Glutamatergic neuron (in vitro differentiated cells): ENCODE results near the gene SLX9. TPM values are rescaled to one million over a fixed set of nuclear protein-coding genes. Genes with fewer than 3 reads are reported as not detected.

ENCODE experiments used
- DNase-seq: peaks from one replicate; pipeline ENCODE4 v3.0.0; 2022
- H3K27ac Mint-ChIP-seq: one replicate; pipeline ENCODE4 v1.8.0; 2020; ENCODE audit warnings: mild to moderate bottlenecking, mixed read lengths, inconsistent platforms; ENCODE audit not compliant: unreplicated experiment
- H3K27me3 Mint-ChIP-seq: one replicate; pipeline ENCODE4 v1.8.0; 2020; ENCODE audit warnings: mild to moderate bottlenecking, moderate library complexity, mixed read lengths, inconsistent platforms; ENCODE audit not compliant: unreplicated experiment
- H3K36me3 Mint-ChIP-seq: one replicate; pipeline ENCODE4 v1.8.0; 2020; ENCODE audit warnings: mild to moderate bottlenecking, mixed read lengths, inconsistent platforms; ENCODE audit not compliant: unreplicated experiment
- H3K4me1 Mint-ChIP-seq: one replicate; pipeline ENCODE4 v1.8.0; 2020; ENCODE audit warnings: mild to moderate bottlenecking, low read depth, mixed read lengths, inconsistent platforms; ENCODE audit not compliant: unreplicated experiment
- H3K4me3 Mint-ChIP-seq: one replicate; pipeline ENCODE4 v1.8.0; 2020; ENCODE audit warnings: mild to moderate bottlenecking, mixed read lengths, inconsistent platforms; ENCODE audit not compliant: unreplicated experiment
- H3K9me3 Mint-ChIP-seq: one replicate; pipeline ENCODE4 v1.8.0; 2020; ENCODE audit warnings: mild to moderate bottlenecking, moderate library complexity, mixed read lengths, inconsistent platforms; ENCODE audit not compliant: unreplicated experiment
- CTCF ChIP-seq: fragments of 200-600 bp; sonication (generic); IDR thresholded peaks from one replicate; pipeline ENCODE4 v1.5.0; 2021; ENCODE audit not compliant: partially characterized antibody, unreplicated experiment
- total RNA-seq: library from RNA; stranded (reverse); fragmentation: NEBNext Ultra II Directional; extraction: Animal tissue kit (Norgen Biotek cat#: 25700); gene quantifications from one replicate; pipeline ENCODE4 v1.2.1, GENCODE V29; 2021; ENCODE audit not compliant: unreplicated experiment

SLX9 gene
- total RNA-seq, 1 donor from 2014 or later = 30.7 TPM

- H3K4me1 Mint-ChIP-seq = peaks cover 23% of the 10 kb centered on the region
- H3K9me3 Mint-ChIP-seq = peaks cover 7% of the 10 kb centered on the region
- H3K36me3 Mint-ChIP-seq = peaks cover 7% of the 10 kb centered on the region
- DNase-seq = no peak
- no peak overlapping the region for H3K27ac Mint-ChIP-seq
- H3K27me3 Mint-ChIP-seq = peaks cover 17% of the 10 kb centered on the region
- TF ChIP-seq CTCF = no peak
- peak overlapping the region; percentile 55 for H3K4me3 Mint-ChIP-seq
Observed at GRCh38 chr21:45018131-45019075, 78.6 kb downstream of the SLX9 start.

GRCh38 chr21:45019076-45019886 lies 79.5 kb downstream of the SLX9 start:
- H3K36me3 Mint-ChIP-seq = peaks cover 11% of the 10 kb centered on the region
- peaks cover 21% of the 10 kb centered on the region for H3K4me1 Mint-ChIP-seq
- no peak for TF ChIP-seq CTCF
- peaks cover 17% of the 10 kb centered on the region for H3K27me3 Mint-ChIP-seq
- H3K27ac Mint-ChIP-seq = no peak overlapping the region
- peaks cover 10% of the 10 kb centered on the region for H3K9me3 Mint-ChIP-seq
- DNase-seq = no peak
- H3K4me3 Mint-ChIP-seq = no peak overlapping the region

- peaks cover 17% of the 10 kb centered on the region for H3K27me3 Mint-ChIP-seq
- no peak for TF ChIP-seq CTCF
- H3K27ac Mint-ChIP-seq = no peak overlapping the region
- no peak overlapping the region for H3K4me3 Mint-ChIP-seq
- H3K36me3 Mint-ChIP-seq = peaks cover 14% of the 10 kb centered on the region
- no peak for DNase-seq
- H3K9me3 Mint-ChIP-seq = peaks cover 10% of the 10 kb centered on the region
- peaks cover 20% of the 10 kb centered on the region for H3K4me1 Mint-ChIP-seq
Observed at GRCh38 chr21:45019887-45020537, 80.2 kb downstream of the SLX9 start.

- no peak for DNase-seq
- Mint-ChIP-seq H3K4me1 (peaks cover 19% of the 10 kb centered on the region), H3K4me3 (peak overlapping the region; percentile 38), H3K9me3 (peaks cover 10% of the 10 kb centered on the region), H3K36me3 (peaks cover 19% of the 10 kb centered on the region), H3K27me3 (peaks cover 17% of the 10 kb centered on the region), H3K27ac (peak overlapping the region; percentile 52)
- no peak for TF ChIP-seq CTCF
Observed at GRCh38 chr21:45020629-45021427, 81.0 kb downstream of the SLX9 start.
